ENCODE data around the gene RPS6KA2.

Gene RPS6KA2

GRCh38 chr6:166627033-166627874, at the start of gene RPS6KA2:
Gene RPS6KA2, minus strand, starts transcription at chr6:166627251. Its CDS starts 232 bp downstream, at chr6:166627019.
- peak; percentile 100 for DNase-seq

GRCh38 chr6:166676270-166676860, 49.3 kb upstream of the RPS6KA2 start:
- DNase-seq: no peak

- no peak for DNase-seq
Observed at GRCh38 chr6:166675736-166676135, 48.7 kb upstream of the RPS6KA2 start.

- no peak for DNase-seq
Observed at GRCh38 chr6:166673309-166673708, 46.3 kb upstream of the RPS6KA2 start.

DNA sequence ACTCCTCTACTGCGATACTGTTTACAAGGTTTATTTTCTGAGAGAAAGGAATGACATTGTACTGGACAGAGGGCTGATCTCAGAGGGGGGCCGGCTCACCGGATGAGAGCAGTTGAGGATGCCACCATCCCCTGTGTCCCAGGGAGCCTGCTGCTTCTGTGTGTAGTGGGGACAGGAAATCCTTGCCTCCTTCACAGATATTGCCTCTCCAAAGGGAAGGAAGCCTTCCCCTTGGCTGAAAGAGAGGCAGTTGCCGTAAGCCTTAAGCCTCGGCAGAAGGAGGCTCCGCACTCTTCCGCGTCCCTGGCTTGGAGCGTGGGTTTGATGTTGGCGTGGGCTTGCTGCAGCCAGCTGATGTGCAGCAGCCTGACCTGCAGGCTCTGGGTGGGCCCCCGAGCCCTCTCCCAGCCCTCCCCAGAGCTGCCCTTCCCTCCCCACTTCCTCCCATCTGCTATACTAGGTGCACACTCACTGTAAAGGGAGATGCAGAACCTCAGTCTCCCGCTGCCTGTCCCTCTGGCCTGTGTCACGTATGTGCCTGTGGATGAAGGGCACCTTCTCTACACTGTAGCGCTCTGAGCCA, 45.7 kb upstream of the RPS6KA2 start:
- no peak for DNase-seq

DNA sequence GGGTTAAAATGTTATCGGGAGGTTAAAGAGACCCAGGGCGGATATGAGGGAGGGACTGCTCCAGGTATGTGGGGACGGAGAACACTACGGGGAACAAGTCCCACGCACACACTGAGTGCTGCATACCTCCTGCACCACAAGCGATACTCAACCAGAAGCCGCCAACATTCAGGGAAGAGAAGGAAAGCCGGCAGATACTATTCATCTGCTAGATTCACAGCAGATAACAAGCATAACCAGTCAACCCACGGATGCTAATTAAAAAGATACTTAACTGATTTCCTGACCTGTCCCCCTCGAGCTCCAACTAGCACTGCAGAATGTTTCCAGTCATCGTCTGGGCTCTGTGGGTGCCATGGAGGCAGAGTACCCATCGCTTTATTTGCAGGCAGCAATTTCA, 45.1 kb upstream of the RPS6KA2 start:
- no peak for DNase-seq

DNA sequence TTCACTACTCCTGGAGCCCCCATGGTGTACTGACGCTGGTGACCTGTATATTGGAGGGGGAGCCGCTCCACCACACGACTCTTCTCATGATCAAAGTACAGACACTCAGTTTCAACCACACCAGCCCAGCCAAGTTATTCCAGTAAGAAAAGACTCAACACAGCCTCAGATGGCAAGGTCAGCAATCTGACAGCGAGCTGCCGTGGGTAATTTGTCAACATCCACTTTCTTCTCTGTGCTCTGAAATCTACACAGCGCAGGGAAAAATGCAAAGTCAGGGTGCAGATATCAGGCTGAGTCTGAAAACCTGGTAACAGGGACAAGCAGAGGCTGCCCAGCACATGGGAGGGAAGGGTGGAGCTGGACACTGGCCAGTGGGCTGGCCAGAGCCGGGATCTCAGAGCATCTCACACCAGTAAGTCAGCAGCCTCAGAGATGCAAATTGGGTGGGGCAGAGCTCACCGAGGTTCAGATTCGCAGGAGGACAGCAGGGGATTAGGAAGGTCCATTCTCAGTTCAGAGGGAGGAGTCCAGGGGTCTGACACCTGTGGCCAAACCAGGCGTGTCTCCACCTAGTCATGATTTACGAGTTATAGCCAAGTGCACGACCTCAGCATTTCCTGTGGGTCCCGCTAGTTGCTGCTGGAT, 44.5 kb upstream of the RPS6KA2 start:
- DNase-seq: no peak

DNA sequence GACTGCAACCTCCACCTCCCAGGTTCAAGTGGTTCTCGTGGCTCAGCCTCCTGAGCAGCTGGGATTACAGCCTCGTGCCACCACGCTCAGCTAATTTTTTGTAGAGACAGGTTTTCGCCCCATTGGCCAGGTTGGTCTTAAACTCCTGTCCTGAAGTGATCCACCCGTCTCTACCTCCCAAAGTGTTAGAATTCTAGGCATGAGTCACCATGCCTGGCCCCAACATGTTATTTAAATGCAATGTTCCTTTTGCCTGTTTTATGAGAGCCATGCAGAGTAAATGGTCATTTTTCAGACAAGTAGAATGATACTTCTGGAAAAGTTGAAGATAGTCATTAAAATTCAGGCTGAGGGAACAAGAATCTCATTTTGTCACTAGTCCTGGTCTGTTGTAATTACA, 43.8 kb upstream of the RPS6KA2 start:
- no peak for DNase-seq

- DNase-seq: no peak
Observed at GRCh38 chr6:166670013-166670412, 43.0 kb upstream of the RPS6KA2 start.

GRCh38 chr6:166667796-166668610, 41.0 kb upstream of the RPS6KA2 start:
- no peak for DNase-seq

- DNase-seq: no peak
Observed at GRCh38 chr6:166664135-166664534, 37.1 kb upstream of the RPS6KA2 start.

- DNase-seq: no peak
Observed at GRCh38 chr6:166663568-166663967, 36.5 kb upstream of the RPS6KA2 start.

DNA sequence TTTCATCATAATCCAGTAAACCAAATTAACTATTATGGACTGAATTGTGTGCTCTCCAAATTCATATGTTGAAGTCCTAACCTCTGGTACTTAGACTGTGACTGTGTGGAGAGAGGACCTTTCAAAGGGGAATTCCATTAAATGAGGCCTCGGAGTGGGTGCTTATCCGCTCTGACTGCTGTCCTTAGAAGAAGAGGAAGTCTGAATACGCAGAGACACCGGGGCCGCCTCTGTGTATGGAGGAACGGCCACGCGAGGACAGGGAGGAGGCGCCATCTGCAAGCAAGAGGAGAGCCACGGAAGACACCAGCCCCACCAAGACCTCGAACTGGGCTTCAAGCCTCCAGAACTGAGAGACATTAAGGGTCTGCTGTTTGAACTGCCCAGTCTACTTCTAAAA, 35.6 kb upstream of the RPS6KA2 start:
- DNase-seq: no peak

GRCh38 chr6:166661327-166662085, 34.5 kb upstream of the RPS6KA2 start:
- DNase-seq: no peak

GRCh38 chr6:166660157-166660688, 33.2 kb upstream of the RPS6KA2 start:
- DNase-seq: no peak

DNA sequence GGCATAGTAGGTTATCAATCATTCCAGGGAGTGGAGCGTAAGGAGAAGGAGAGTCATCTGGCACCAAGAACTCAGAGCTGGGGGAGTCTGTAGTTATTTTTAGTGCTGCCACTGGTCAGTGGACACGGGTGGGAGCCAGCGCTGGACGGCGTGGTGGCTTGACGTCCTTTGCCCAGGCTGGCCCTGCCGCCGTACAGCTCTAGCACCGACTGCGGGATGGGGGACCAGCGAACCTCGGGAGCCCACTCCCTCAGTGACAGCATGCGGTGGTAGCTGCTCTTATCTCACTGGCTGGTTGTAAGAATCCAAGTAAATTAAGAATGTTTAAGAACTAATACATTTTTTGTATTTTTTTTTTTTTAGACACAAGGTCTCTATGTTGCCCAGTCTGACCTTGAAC, 32.5 kb upstream of the RPS6KA2 start:
- no peak for DNase-seq

GRCh38 chr6:166658792-166659150, 31.7 kb upstream of the RPS6KA2 start:
- DNase-seq: no peak

DNA sequence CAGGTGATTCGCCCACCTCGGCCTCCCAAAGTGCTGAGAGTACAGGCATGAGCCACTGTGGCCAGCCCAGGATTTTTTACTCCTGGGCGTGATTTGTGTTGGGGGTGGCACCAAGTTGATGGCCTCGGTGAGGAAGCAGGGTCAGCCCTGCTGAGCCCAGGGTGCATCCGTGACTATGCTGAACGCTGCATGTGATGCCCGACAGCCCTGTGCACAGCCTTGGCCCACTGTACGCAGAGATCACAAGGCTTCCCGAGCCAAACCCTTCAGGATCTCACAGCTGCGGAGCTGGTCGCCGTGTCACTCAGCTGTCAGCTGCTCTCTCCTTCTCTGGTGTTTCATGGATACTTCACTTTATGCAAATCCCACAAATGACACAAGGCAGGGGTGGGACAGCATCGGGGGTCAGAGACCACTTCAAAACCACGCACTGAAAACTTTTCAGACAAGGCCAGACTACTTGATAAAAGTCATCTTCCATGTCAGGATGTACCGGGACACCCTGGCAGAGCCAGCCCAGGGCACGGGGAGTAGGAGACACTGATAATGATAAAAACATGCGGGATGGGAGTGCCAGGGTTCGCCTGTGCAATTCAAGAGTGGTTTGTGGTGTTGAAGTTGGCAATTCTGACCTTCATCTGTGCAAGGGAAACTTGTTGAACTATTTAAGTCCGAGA, 31.2 kb upstream of the RPS6KA2 start:
- DNase-seq: no peak

DNA sequence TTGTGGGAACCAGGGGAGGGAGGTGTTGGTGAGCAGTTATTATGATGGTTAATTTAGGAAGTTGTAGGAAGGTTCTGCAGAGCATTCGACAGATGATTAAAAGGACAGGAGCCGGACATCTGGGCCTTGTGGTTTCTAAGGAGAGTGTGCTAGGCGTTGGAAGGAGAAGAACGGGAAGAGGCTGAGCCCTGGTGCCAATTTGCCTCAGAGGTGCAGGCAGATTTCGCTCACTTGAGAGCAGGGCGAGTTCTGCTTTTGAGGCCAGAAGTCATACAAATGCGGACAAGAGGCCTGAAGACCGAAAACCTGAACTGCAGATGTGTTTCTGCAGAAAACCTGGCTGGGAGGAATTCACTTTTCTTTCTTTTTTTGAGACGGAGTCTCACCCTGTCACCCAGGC, 30.5 kb upstream of the RPS6KA2 start:
- DNase-seq: no peak

- no peak for DNase-seq
Observed at GRCh38 chr6:166656230-166657151, 29.4 kb upstream of the RPS6KA2 start.

All from activated CD4-positive, alpha-beta T cell treated with anti-CD3 and anti-CD28 coated beads, Interleukin-2, amount 50 U/mL, for 48 hours (primary cell).